Measurements from ENCODE around the gene TOP1.

GRCh38 chr20:41038149-41038877, 9.7 kb downstream of the TOP1 start:
- TF ChIP-seq ZSCAN5A (tag by site-specific recombination; IDR thresholded peaks at IDR 0.05): no peak
- TF ChIP-seq ATF2 (tag by site-specific recombination; IDR thresholded peaks at IDR 0.05; ENCODE audit: low read depth): no peak
- no peak for TF ChIP-seq PRDM4 (tag by site-specific recombination; IDR thresholded peaks at IDR 0.05)
- TF ChIP-seq CTCF (tag by site-specific recombination; IDR thresholded peaks at IDR 0.05): no peak
- TF ChIP-seq ZNF18 (tag by site-specific recombination; IDR thresholded peaks at IDR 0.05): no peak
- no peak for TF ChIP-seq ZBTB10 (tag by site-specific recombination; IDR thresholded peaks at IDR 0.05)
- TF ChIP-seq ZNF776 (tag by site-specific recombination; IDR thresholded peaks at IDR 0.05; ENCODE audit: borderline replicate concordance): no peak
- TF ChIP-seq ZBTB49 (tag by site-specific recombination; IDR thresholded peaks at IDR 0.05; ENCODE audit: low read depth): no peak

Measured in HEK293 (cell line).